Activated CD4-positive, alpha-beta T cell treated with anti-CD3 and anti-CD28 coated beads for 1 hour (primary cell): ENCODE results near the gene NR2F1-AS1.
"Not testable (repeated sequence)": the region's sequence is repeated elsewhere in the genome, so short reads cannot be mapped to it uniquely, and the experiment has no call there.

Source experiments
- DNase-seq: peaks from one replicate; pipeline ENCODE4 v3.0.0-alpha.2; 2020

The NR2F1-AS1 gene

GRCh38 chr5:93575461-93576414 is 5.3 kb downstream of the NR2F1-AS1 start:
- DNase-seq = no peak

- DNase-seq = no peak
Observed at GRCh38 chr5:93574491-93575305, 6.3 kb downstream of the NR2F1-AS1 start.

- DNase-seq = no peak
Observed at GRCh38 chr5:93573354-93574351, 7.4 kb downstream of the NR2F1-AS1 start.

- DNase-seq = no peak
Observed at GRCh38 chr5:93572608-93573353, 8.2 kb downstream of the NR2F1-AS1 start.

GRCh38 chr5:93572101-93572607 is 8.9 kb downstream of the NR2F1-AS1 start:
- DNase-seq = no peak

GRCh38 chr5:93571114-93571949 is 9.7 kb downstream of the NR2F1-AS1 start:
- no peak for DNase-seq

GRCh38 chr5:93570294-93571113 is 10.5 kb downstream of the NR2F1-AS1 start:
- no peak for DNase-seq

GRCh38 chr5:93569300-93570160 is 11.5 kb downstream of the NR2F1-AS1 start:
- no peak for DNase-seq

- no peak for DNase-seq
Observed at GRCh38 chr5:93567424-93567823, 13.6 kb downstream of the NR2F1-AS1 start.

GRCh38 chr5:93566091-93566490 is 14.9 kb downstream of the NR2F1-AS1 start:
- DNase-seq = no peak

GRCh38 chr5:93557021-93557604 is 23.9 kb downstream of the NR2F1-AS1 start:
- DNase-seq = no peak

- DNase-seq = not testable (repeated sequence)
Observed at GRCh38 chr5:93549594-93549993, 31.4 kb downstream of the NR2F1-AS1 start.

GRCh38 chr5:93545872-93546271 is 35.1 kb downstream of the NR2F1-AS1 start:
- no peak for DNase-seq

GRCh38 chr5:93532370-93532769 is 48.6 kb downstream of the NR2F1-AS1 start:
- no peak for DNase-seq

- DNase-seq = not testable (repeated sequence)
Observed at GRCh38 chr5:93521815-93522214, 59.2 kb downstream of the NR2F1-AS1 start.

- no peak for DNase-seq
Observed at GRCh38 chr5:93519740-93520139, 61.3 kb downstream of the NR2F1-AS1 start.

- DNase-seq = no peak
Observed at GRCh38 chr5:93517828-93518227, 63.2 kb downstream of the NR2F1-AS1 start.

GRCh38 chr5:93513298-93513697 is 67.7 kb downstream of the NR2F1-AS1 start:
- DNase-seq = no peak
